Upper lobe of right lung (tissue), 1 donor: ENCODE measurements around the gene FHOD3. TPM values are rescaled to one million over a fixed set of nuclear protein-coding genes. Genes with fewer than 3 reads are reported as not detected.
"Not testable (repeated sequence)": the region's sequence is repeated elsewhere in the genome, so short reads cannot be mapped to it uniquely, and the experiment has no call there.

Experiments
- ATAC-seq: fragments of 200-7000 bp; cut with Tn5 transposase; one replicate; pipeline ENCODE4 v1.9.1; 2020; ENCODE audit warnings: mild to moderate bottlenecking, moderate library complexity
- DNase-seq: peaks from one replicate; pipeline ENCODE4 v3.0.0-alpha.2; 2020
- H3K27ac ChIP-seq: fragments of 200-600 bp; one replicate; pipeline ENCODE4 v1.8.0; 2022
- H3K27me3 ChIP-seq: fragments of 200-600 bp; one replicate; pipeline ENCODE4 v1.8.0; 2022; ENCODE audit warnings: mild to moderate bottlenecking
- H3K36me3 ChIP-seq: fragments of 200-600 bp; one replicate; pipeline ENCODE4 v1.8.0; 2022
- H3K4me1 ChIP-seq: fragments of 200-600 bp; one replicate; pipeline ENCODE4 v1.8.0; 2022
- H3K4me3 ChIP-seq: fragments of 200-600 bp; one replicate; pipeline ENCODE4 v1.8.0; 2022; ENCODE audit warnings: mild to moderate bottlenecking
- H3K9me3 ChIP-seq: fragments of 200-600 bp; one replicate; pipeline ENCODE4 v1.8.0; 2022
- CTCF ChIP-seq: fragments of 200-600 bp; IDR thresholded peaks from one replicate; pipeline ENCODE4 v1.8.0; 2022; ENCODE audit warnings: antibody characterized with exemption
- intact Hi-C: fragments of 100-400 bp; cut with DNase I; formaldehyde crosslinking; loops from one replicate; pipeline ENCODE4 v1.11.0; 2022
- total RNA-seq: library from RNA; stranded (reverse); fragmentation: NEBNext Ultra II Directional; extraction: Animal tissue kit (Norgen Biotek cat#: 25700); gene quantifications from one replicate; pipeline ENCODE4 v1.2.1, GENCODE V29; 2021
- donor health status: DM: no; HTN: yes; CAD: no; lungs with severe emphysema.

FHOD3 gene
- total RNA-seq, 1 donor from 2014 or later = 1.9 TPM

GRCh38 chr18:36547544-36547943 is 250.0 kb downstream of the FHOD3 start:
- no peak for TF ChIP-seq CTCF
- Histone ChIP-seq H3K9me3 (peaks cover 5% of the 10 kb centered on the region), H3K4me1 (no peaks in the 10 kb centered on the region), H3K4me3 (no peak overlapping the region), H3K36me3 (no peaks in the 10 kb centered on the region), H3K27ac (no peak overlapping the region), H3K27me3 (no peaks in the 10 kb centered on the region)
- ATAC-seq (no peak), DNase-seq (no peak)
- intact Hi-C loops = no loop called here

- DNase-seq, H3K9me3 ChIP-seq, H3K36me3 ChIP-seq, H3K27me3 ChIP-seq, H3K4me3 ChIP-seq, H3K27ac ChIP-seq, intact Hi-C loops, H3K4me1 ChIP-seq, ATAC-seq: not testable (repeated sequence)
Measured at GRCh38 chr18:36551274-36551673, 253.8 kb downstream of the FHOD3 start.

GRCh38 chr18:36558234-36558633 is 260.7 kb downstream of the FHOD3 start:
- intact Hi-C loops = no loop called here
- DNase-seq (no peak), ATAC-seq (no peak)
- Histone ChIP-seq H3K27ac (no peak overlapping the region), H3K9me3 (no peaks in the 10 kb centered on the region), H3K36me3 (no peaks in the 10 kb centered on the region), H3K4me1 (no peaks in the 10 kb centered on the region), H3K4me3 (no peak overlapping the region), H3K27me3 (no peaks in the 10 kb centered on the region)
- no peak for TF ChIP-seq CTCF

- Histone ChIP-seq H3K36me3 (no peaks in the 10 kb centered on the region), H3K27ac (no peak overlapping the region), H3K4me1 (no peaks in the 10 kb centered on the region), H3K4me3 (no peak overlapping the region), H3K27me3 (no peaks in the 10 kb centered on the region), H3K9me3 (no peaks in the 10 kb centered on the region)
- no peak for ATAC-seq
- no peak for DNase-seq
- no peak for TF ChIP-seq CTCF
- intact Hi-C loops = no loop called here
Measured at GRCh38 chr18:36559149-36559857, 261.8 kb downstream of the FHOD3 start.

- no peaks in the 10 kb centered on the region for H3K36me3 ChIP-seq
- no peaks in the 10 kb centered on the region for H3K27me3 ChIP-seq
- ATAC-seq (no peak), DNase-seq (no peak)
- no peaks in the 10 kb centered on the region for H3K4me1 ChIP-seq
- no peak overlapping the region for H3K27ac ChIP-seq
- no peak overlapping the region for H3K4me3 ChIP-seq
- intact Hi-C loops = loop anchor here (10.0 kb wide), 1 partner anchor 265 kb away; the partner anchor contains the start of gene FHOD3
- TF ChIP-seq CTCF = no peak
- no peaks in the 10 kb centered on the region for H3K9me3 ChIP-seq
Measured at GRCh38 chr18:36560187-36560586, 262.7 kb downstream of the FHOD3 start.

GRCh38 chr18:36561046-36561445 is 263.5 kb downstream of the FHOD3 start:
- ATAC-seq (no peak), DNase-seq (no peak)
- Histone ChIP-seq H3K4me3 (no peak overlapping the region), H3K9me3 (no peaks in the 10 kb centered on the region), H3K36me3 (no peaks in the 10 kb centered on the region), H3K4me1 (no peaks in the 10 kb centered on the region), H3K27me3 (no peaks in the 10 kb centered on the region), H3K27ac (no peak overlapping the region)
- no peak for TF ChIP-seq CTCF
- intact Hi-C loops = loop anchor here (10.0 kb wide), 1 partner anchor 266 kb away; the partner anchor contains the start of gene FHOD3
